NCI-H2196 treated with DMSO at 0.1 percent for 48 hours (cell line): ENCODE measurements around the gene CERS5.

Source experiments
- DNase-seq: peaks from one replicate; lab custom pipeline; 2025; ENCODE audit not compliant: unreplicated experiment; lab: John Stamatoyannopoulos, UW

Gene CERS5

GRCh38 chr12:50167049-50167828, at the start of gene CERS5:
Gene CERS5, minus strand, starts transcription at chr12:50167369. Its CDS starts 72 bp downstream, at chr12:50167297.
- peak; percentile 98 for DNase-seq

GRCh38 chr12:50215033-50215432, 47.9 kb upstream of the CERS5 start:
- no peak for DNase-seq

- DNase-seq: no peak
These were observed 46.8 kb upstream of the CERS5 start for GRCh38 chr12:50214018-50214417.

GRCh38 chr12:50213439-50213838, 46.3 kb upstream of the CERS5 start:
- DNase-seq: no peak

- no peak for DNase-seq
These were observed 44.9 kb upstream of the CERS5 start for GRCh38 chr12:50212071-50212467.

- no peak for DNase-seq
These were observed 44.4 kb upstream of the CERS5 start for GRCh38 chr12:50211392-50212070.

GRCh38 chr12:50207424-50207823, 40.3 kb upstream of the CERS5 start:
- no peak for DNase-seq

GRCh38 chr12:50205648-50206047, 38.5 kb upstream of the CERS5 start:
- DNase-seq: no peak

GRCh38 chr12:50203691-50204090, 36.5 kb upstream of the CERS5 start:
- DNase-seq: no peak

GRCh38 chr12:50201987-50202521, 34.9 kb upstream of the CERS5 start:
- no peak for DNase-seq

GRCh38 chr12:50200552-50201273, 33.5 kb upstream of the CERS5 start:
- DNase-seq: no peak

GRCh38 chr12:50198829-50199228, 31.7 kb upstream of the CERS5 start:
- DNase-seq: no peak

GRCh38 chr12:50197297-50197727, 30.1 kb upstream of the CERS5 start:
- peak; percentile 60 for DNase-seq

GRCh38 chr12:50196537-50196936, 29.4 kb upstream of the CERS5 start:
- DNase-seq: peak; percentile 64

GRCh38 chr12:50195832-50196231, 28.7 kb upstream of the CERS5 start:
- DNase-seq: peak; percentile 30

GRCh38 chr12:50192908-50193307, 25.7 kb upstream of the CERS5 start:
- no peak for DNase-seq

- no peak for DNase-seq
These were observed 25.1 kb upstream of the CERS5 start for GRCh38 chr12:50192236-50192635.

GRCh38 chr12:50190859-50191258, 23.7 kb upstream of the CERS5 start:
- DNase-seq: no peak

- no peak for DNase-seq
These were observed 21.9 kb upstream of the CERS5 start for GRCh38 chr12:50188875-50189575.

GRCh38 chr12:50188241-50188781, 21.1 kb upstream of the CERS5 start:
- DNase-seq: no peak
